Mesendoderm (in vitro differentiated cells): ENCODE measurements around the gene HOXC6.

Experiments
- DNase-seq: peaks from one replicate; pipeline ENCODE4 v3.0.0; 2013
- H2AK5ac ChIP-seq: 2 replicates; pipeline ENCODE4 v1.6.1; 2013; ENCODE audit warnings: low read length, inconsistent platforms
- H2BK120ac ChIP-seq: 2 replicates; pipeline ENCODE4 v1.6.1; 2013; ENCODE audit warnings: low read depth, mild to moderate bottlenecking, low read length, moderate library complexity, mixed read lengths
- H2BK15ac ChIP-seq: replicated peaks from 2 replicates; pipeline ENCODE4 v1.6.1; 2013; ENCODE audit warnings: low read depth, mild to moderate bottlenecking, moderate library complexity
- H2BK5ac ChIP-seq: 2 replicates; pipeline ENCODE4 v1.6.1; 2013; ENCODE audit warnings: low read length, inconsistent platforms
- H3K18ac ChIP-seq: 2 replicates; pipeline ENCODE4 v1.6.1; 2013; ENCODE audit warnings: mild to moderate bottlenecking, low read length, mixed read lengths
- H3K23ac ChIP-seq: one replicate; pipeline ENCODE4 v1.6.1; 2013; ENCODE audit warnings: low read length
- H3K27ac ChIP-seq: 2 replicates; pipeline ENCODE4 v1.5.1; 2013; ENCODE audit warnings: low read depth, mild to moderate bottlenecking, inconsistent platforms, low read length, moderate library complexity
- H3K27me3 ChIP-seq: 2 replicates; pipeline ENCODE4 v1.6.1; 2013; ENCODE audit warnings: low read length, control low read depth, mild to moderate bottlenecking, inconsistent platforms; ENCODE audit not compliant: insufficient read depth, poor library complexity
- H3K36me3 ChIP-seq: 2 replicates; pipeline ENCODE4 v1.6.1; 2013; ENCODE audit warnings: low read length, inconsistent platforms; ENCODE audit not compliant: control insufficient read depth, insufficient read depth
- H3K4ac ChIP-seq: one replicate; pipeline ENCODE4 v1.6.1; 2013; ENCODE audit warnings: low read depth, mild to moderate bottlenecking, low read length, moderate library complexity
- H3K4me1 ChIP-seq: 2 replicates; pipeline ENCODE4 v1.6.1; 2013; ENCODE audit warnings: low read depth, low read length, inconsistent platforms; ENCODE audit not compliant: control insufficient read depth
- H3K4me2 ChIP-seq: 2 replicates; pipeline ENCODE4 v1.6.1; 2013; ENCODE audit warnings: low read length
- H3K4me3 ChIP-seq: 2 replicates; pipeline ENCODE4 v1.5.1; 2013; ENCODE audit warnings: mild to moderate bottlenecking, low read length
- H3K56ac ChIP-seq: one replicate; pipeline ENCODE4 v1.6.1; 2013; ENCODE audit warnings: low read length
- H3K79me1 ChIP-seq: 2 replicates; pipeline ENCODE4 v1.6.1; 2013; ENCODE audit warnings: low read length, inconsistent platforms
- H3K79me2 ChIP-seq: 2 replicates; pipeline ENCODE4 v1.6.1; 2013; ENCODE audit warnings: mild to moderate bottlenecking, low read length; ENCODE audit not compliant: control insufficient read depth, insufficient read depth
- H3K9ac ChIP-seq: 2 replicates; pipeline ENCODE4 v1.6.1; 2013; ENCODE audit warnings: low read length, inconsistent platforms
- H4K5ac ChIP-seq: one replicate; pipeline ENCODE4 v1.6.1; 2013; ENCODE audit warnings: low read length
- H4K8ac ChIP-seq: one replicate; pipeline ENCODE4 v1.6.1; 2013; ENCODE audit warnings: low read depth, mild to moderate bottlenecking, control low read depth, low read length, moderate library complexity
- WGBS: extraction: QIAGEN DNeasy Blood & Tissue Kit; methylation state at CpG from one replicate; pipeline ENCODE4 v1.1.7; 2013; ENCODE audit warnings: low lambda C conversion rate, missing lambda C conversion rate; ENCODE audit not compliant: insufficient coverage; ENCODE audit errors: extremely low coverage; 5-methylcytosine and 5-hydroxymethylcytosine counted together

Gene HOXC6

DNA sequence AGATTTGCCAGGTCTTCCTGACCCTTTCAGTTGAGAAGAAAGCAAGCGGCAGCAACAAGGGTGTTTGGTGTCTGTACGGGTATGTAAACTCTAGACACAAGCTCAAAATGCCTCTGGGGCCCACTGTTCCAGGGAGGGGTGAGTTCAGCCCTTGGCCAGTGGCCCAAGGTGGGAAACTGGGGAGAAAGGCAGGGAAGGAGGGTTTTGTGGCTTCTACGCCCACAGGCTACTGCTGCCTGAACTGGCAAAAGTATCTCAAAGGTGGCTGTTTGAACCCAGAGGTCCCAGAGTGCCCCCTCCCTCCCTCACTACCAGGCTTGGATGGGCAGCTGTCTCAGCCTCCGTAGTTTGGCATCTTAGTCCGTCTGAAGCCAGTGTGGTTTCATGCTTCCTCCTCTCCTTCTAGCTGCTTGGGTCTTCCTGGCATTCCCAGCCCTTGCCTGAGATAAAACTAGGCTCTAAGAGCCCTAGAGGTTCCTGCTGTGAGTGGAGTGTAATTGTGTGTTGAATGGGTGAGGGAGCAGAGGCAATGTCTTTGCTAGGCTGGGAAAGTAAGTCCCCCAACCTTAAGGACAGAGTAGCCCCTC, 10.1 kb downstream of the HOXC6 start:
- Histone ChIP-seq H3K27ac (no peak overlapping the region), H4K5ac (no peak overlapping the region), H3K18ac (no peak overlapping the region), H4K8ac (no peak overlapping the region), H3K27me3 (peaks cover 87% of the 10 kb centered on the region), H3K4me3 (no peak overlapping the region), H3K79me1 (no peaks in the 10 kb centered on the region), H3K4ac (no peak overlapping the region), H3K23ac (no peak overlapping the region), H3K4me1 (no peaks in the 10 kb centered on the region), H3K79me2 (no peaks in the 10 kb centered on the region), H2BK120ac (no peak overlapping the region), H3K4me2 (no peak overlapping the region), H2AK5ac (no peak overlapping the region), H3K9ac (no peak overlapping the region), H2BK5ac (no peak overlapping the region), H2BK15ac (no peak overlapping the region), H3K56ac (no peak overlapping the region), H3K36me3 (no peaks in the 10 kb centered on the region)
- WGBS: no CpG with 5 or more reads among the region's 5 CpGs
- no peak for DNase-seq

DNA sequence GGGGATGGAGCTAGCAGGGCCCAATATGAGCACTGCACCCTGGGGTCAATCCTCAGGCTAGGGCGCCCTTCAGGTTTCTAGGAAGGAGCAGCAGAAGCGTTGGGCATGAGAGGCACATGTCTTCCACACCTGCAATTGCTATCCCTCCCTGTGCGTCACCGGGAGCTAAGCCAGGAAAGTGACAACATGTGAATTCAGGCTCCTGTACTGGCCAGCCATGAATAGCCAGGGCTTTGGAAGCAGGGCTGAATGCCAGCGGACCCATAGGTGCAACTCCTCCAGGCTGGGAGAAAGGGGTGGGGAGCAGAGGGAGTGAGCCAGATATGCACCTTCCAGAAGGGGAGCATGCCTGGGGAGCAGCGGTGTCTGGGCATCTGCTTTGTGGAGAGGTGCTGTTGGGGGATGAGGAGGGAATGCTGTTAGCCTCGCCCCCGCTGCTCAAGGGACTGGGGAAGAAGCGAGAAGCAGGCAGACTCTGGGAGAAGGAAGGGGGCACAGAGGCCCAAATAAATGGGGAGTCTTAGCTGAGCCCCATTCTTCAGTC, 10.7 kb downstream of the HOXC6 start:
- no peak overlapping the region for H2BK5ac ChIP-seq
- H2BK15ac ChIP-seq: no peak overlapping the region
- H3K27me3 ChIP-seq: peaks cover 88% of the 10 kb centered on the region
- no peak overlapping the region for H3K9ac ChIP-seq
- no peaks in the 10 kb centered on the region for H3K79me2 ChIP-seq
- H3K56ac ChIP-seq: no peak overlapping the region
- H3K4me3 ChIP-seq: no peak overlapping the region
- H2AK5ac ChIP-seq: no peak overlapping the region
- H3K36me3 ChIP-seq: no peaks in the 10 kb centered on the region
- no peak overlapping the region for H3K4me2 ChIP-seq
- no peak for DNase-seq
- no peaks in the 10 kb centered on the region for H3K4me1 ChIP-seq
- no peak overlapping the region for H4K8ac ChIP-seq
- no CpG with 5 or more reads among the region's 9 CpGs for WGBS
- H3K4ac ChIP-seq: no peak overlapping the region
- H2BK120ac ChIP-seq: no peak overlapping the region
- H4K5ac ChIP-seq: no peak overlapping the region
- H3K23ac ChIP-seq: no peak overlapping the region
- no peaks in the 10 kb centered on the region for H3K79me1 ChIP-seq
- H3K18ac ChIP-seq: no peak overlapping the region
- no peak overlapping the region for H3K27ac ChIP-seq

DNA sequence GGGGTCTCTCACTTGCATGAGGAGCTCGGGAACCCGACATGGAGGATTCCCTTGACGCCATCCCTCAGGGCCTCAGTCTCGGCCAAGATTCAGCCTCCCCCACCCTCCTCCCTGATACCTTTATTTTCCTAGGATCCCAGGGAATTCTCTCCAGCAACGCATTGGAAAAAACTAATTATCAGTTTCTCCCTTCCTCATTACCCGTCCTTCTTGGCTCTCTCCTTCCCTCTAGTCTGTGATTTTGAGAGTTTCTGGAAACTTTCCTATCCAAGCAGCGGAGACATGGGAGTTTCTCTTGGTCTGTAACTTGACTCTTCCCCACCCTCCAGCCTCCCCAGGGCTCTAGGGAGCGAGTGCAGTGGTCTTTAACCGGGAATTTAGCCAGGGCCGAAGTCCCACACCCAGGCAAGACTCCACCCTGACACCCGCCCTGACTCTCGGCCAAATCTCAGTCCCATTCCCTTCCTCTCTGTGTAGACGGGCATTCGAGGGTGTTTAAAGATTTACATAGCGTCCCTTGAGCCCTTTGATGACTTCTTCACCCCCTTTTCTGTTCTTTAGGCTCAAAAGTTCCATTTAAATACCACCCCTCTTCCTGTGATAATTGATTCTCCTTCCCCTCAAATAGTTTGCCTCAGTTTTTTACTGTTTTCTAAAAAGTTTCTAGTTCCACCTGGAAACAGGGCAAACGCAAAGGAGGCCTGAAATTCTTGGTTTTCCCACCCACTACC, 11.3 kb downstream of the HOXC6 start:
- Histone ChIP-seq H2BK5ac (no peak overlapping the region), H3K4ac (no peak overlapping the region), H3K56ac (no peak overlapping the region), H3K4me1 (no peaks in the 10 kb centered on the region), H3K23ac (no peak overlapping the region), H4K5ac (no peak overlapping the region), H3K4me2 (no peak overlapping the region), H2BK15ac (no peak overlapping the region), H3K36me3 (no peaks in the 10 kb centered on the region), H3K4me3 (no peak overlapping the region), H3K18ac (no peak overlapping the region), H3K79me2 (no peaks in the 10 kb centered on the region), H4K8ac (no peak overlapping the region), H3K79me1 (no peaks in the 10 kb centered on the region), H2BK120ac (no peak overlapping the region), H3K9ac (no peak overlapping the region), H3K27me3 (peaks cover 90% of the 10 kb centered on the region), H3K27ac (no peak overlapping the region), H2AK5ac (no peak overlapping the region)
- no CpG with 5 or more reads among the region's 16 CpGs for WGBS
- DNase-seq: no peak

DNA sequence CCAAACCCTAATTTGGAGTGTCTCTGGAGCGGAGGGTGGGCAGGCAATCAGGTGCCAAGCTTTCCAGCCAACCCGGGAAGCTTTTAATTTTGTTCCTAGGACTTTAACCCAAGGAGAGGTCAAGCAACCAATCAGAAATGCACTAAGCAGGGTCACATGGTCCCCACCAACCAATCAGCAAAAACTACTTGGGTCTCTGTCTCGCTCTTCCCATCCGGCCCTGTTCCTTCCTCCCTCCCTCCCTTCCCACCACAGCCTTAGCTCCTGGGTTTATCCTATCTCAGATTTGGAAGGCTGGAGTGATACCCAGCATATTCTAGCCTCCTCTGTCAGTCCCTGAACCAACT, 11.9 kb downstream of the HOXC6 start:
- no peaks in the 10 kb centered on the region for H3K79me2 ChIP-seq
- WGBS: no CpG with 5 or more reads among the region's 4 CpGs
- H2BK120ac ChIP-seq: no peak overlapping the region
- no peak overlapping the region for H3K9ac ChIP-seq
- no peak overlapping the region for H2BK5ac ChIP-seq
- no peaks in the 10 kb centered on the region for H3K79me1 ChIP-seq
- no peak overlapping the region for H3K27ac ChIP-seq
- H3K56ac ChIP-seq: no peak overlapping the region
- H3K18ac ChIP-seq: no peak overlapping the region
- H3K4me3 ChIP-seq: no peak overlapping the region
- no peak overlapping the region for H3K23ac ChIP-seq
- no peak overlapping the region for H3K4me2 ChIP-seq
- H3K4me1 ChIP-seq: no peaks in the 10 kb centered on the region
- H3K36me3 ChIP-seq: no peaks in the 10 kb centered on the region
- H4K8ac ChIP-seq: no peak overlapping the region
- H4K5ac ChIP-seq: no peak overlapping the region
- no peak overlapping the region for H2AK5ac ChIP-seq
- no peak overlapping the region for H2BK15ac ChIP-seq
- H3K27me3 ChIP-seq: peaks cover 91% of the 10 kb centered on the region
- H3K4ac ChIP-seq: no peak overlapping the region
- DNase-seq: no peak

DNA sequence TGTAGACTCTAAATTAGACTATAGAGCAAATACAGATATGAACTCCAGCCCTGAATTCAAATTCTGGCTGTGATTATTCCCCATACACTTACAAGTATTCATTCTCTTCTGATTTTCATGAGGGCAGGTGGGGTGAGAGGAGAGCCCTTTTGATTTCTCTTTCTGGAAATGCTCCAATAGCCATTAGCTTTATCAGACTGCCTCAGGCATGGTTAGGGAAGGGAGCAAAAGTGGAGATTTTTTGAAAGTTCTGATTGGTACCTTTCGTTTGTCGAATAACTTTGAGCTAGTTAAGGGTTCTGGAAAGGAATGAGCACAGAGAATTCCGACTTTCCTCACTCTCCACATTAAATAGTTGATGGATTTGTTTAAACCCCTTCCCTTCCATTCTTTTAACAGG, 12.4 kb downstream of the HOXC6 start:
- H3K9ac ChIP-seq: no peak overlapping the region
- H3K27ac ChIP-seq: no peak overlapping the region
- H3K4me1 ChIP-seq: no peaks in the 10 kb centered on the region
- no peak for DNase-seq
- H4K8ac ChIP-seq: no peak overlapping the region
- H3K79me2 ChIP-seq: no peaks in the 10 kb centered on the region
- H3K27me3 ChIP-seq: peaks cover 88% of the 10 kb centered on the region
- no peak overlapping the region for H3K4me2 ChIP-seq
- H2BK120ac ChIP-seq: no peak overlapping the region
- no peaks in the 10 kb centered on the region for H3K79me1 ChIP-seq
- no peaks in the 10 kb centered on the region for H3K36me3 ChIP-seq
- H3K4ac ChIP-seq: no peak overlapping the region
- H2BK15ac ChIP-seq: no peak overlapping the region
- H3K18ac ChIP-seq: no peak overlapping the region
- H4K5ac ChIP-seq: no peak overlapping the region
- H3K4me3 ChIP-seq: no peak overlapping the region
- no peak overlapping the region for H3K23ac ChIP-seq
- H2AK5ac ChIP-seq: no peak overlapping the region
- no CpG with 5 or more reads among the region's 3 CpGs for WGBS
- H3K56ac ChIP-seq: no peak overlapping the region
- H2BK5ac ChIP-seq: no peak overlapping the region
